GM13977 (cell line): ENCODE results near the gene BRI3BP.

Experiments
- DNase-seq: peaks from one replicate; pipeline ENCODE4 v3.0.0; 2012; ENCODE audit warnings: low spot score
- in situ Hi-C: fragments of 300-500 bp; cut with MboI; formaldehyde crosslinking; loops from one replicate; pipeline ENCODE4 v1.12.0; 2022; ENCODE audit warnings: low sequenced_read_pairs, low pct_unique_long_range_greater_than_20kb, mixed read lengths, inconsistent platforms; ENCODE audit not compliant: unreplicated experiment
- TF ChIP-seq, protein P1 (sequence below): IDR thresholded peaks from 2 replicates; pipeline ENCODE4 v1.5.1; 2012; ENCODE audit warnings: mild to moderate bottlenecking, control low read depth; ENCODE audit not compliant: insufficient read depth; ENCODE audit errors: extremely low read depth, missing control alignments

BRI3BP gene

DNA sequence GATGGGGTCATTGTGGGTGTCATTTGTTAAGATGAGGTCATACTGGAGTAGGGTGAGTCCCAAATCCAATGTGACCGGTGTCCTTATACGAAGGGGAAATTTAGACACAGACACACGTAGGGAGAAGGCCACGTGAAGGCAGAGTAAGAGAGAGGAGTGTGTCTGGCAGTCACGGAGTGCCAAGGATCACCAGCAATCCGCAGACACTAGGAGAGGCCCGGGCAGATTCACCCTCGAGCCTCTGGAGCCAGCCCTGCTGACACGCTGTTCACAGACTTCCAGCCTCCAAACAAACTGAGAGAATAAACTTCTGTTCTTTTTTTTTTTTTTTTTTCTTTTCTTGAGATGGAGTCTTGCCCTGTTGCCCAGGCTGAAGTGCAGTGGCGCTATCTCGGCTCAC lies 24.9 kb downstream of the BRI3BP start:
- no peak for DNase-seq
- in situ Hi-C loops = no loop called here
- TF ChIP-seq, protein P1, sequence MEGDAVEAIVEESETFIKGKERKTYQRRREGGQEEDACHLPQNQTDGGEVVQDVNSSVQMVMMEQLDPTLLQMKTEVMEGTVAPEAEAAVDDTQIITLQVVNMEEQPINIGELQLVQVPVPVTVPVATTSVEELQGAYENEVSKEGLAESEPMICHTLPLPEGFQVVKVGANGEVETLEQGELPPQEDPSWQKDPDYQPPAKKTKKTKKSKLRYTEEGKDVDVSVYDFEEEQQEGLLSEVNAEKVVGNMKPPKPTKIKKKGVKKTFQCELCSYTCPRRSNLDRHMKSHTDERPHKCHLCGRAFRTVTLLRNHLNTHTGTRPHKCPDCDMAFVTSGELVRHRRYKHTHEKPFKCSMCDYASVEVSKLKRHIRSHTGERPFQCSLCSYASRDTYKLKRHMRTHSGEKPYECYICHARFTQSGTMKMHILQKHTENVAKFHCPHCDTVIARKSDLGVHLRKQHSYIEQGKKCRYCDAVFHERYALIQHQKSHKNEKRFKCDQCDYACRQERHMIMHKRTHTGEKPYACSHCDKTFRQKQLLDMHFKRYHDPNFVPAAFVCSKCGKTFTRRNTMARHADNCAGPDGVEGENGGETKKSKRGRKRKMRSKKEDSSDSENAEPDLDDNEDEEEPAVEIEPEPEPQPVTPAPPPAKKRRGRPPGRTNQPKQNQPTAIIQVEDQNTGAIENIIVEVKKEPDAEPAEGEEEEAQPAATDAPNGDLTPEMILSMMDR = no peak

DNA sequence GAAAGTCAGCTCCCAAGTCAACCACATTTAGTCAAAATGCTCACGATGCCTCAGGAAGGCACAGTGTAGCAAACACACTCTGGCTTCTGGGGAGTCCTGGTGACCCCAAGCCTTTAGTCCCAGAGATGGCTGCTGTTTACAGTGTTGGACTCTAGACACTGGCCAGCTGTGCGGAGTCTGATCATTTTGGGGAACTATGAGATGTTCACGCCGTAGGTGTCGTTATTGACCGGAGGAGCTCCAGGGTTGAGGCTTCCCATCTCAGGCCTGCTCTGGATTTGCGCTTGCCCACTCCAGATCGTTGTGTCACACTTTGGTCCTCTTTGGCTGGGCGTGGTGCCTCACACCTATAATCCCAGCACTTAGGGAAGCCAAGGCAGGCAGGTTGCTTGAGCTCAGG lies 27.7 kb downstream of the BRI3BP start:
- TF ChIP-seq, protein P1 = no peak
- in situ Hi-C loops = no loop called here
- no peak for DNase-seq

DNA sequence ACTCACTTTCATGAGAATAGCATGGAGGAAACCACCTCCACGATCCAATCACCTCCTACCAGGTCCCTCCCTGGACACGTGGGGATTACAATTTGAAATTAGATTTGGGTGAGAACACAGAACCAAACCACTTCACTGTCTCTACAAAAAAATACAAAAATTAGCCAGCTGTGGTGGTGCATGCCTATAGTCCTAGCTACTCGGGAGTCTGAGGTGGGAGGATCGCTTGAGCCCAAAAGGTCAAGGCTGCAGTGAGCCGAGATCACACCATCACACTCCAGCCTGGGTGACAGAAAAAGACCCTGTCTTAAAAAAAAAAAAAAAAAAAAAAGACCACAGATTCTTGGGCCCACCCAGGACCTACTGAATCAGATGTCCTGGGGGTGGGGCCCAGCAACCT lies 28.3 kb downstream of the BRI3BP start:
- DNase-seq = no peak
- TF ChIP-seq, protein P1 = no peak
- in situ Hi-C loops = no loop called here

DNA sequence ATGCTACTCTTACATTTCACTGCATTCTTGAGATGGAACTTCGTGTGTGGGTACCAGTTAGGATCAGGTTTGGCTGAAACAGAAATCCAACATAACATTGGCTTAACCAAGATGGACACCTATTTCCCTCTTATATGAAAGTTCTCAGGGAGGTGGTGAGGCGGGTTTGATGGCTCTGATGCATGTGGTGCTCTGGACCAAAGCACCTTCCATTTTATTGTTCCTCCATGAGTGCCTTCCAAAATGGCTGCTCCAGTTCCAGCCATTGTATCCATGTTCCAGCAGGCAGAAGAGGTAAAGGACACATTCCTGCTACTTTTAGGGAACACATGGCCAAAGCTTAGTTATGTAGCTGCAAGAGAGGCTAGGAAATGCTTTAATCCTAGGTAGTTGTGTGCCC lies 29.6 kb downstream of the BRI3BP start:
- DNase-seq = no peak
- in situ Hi-C loops = no loop called here
- TF ChIP-seq, protein P1 = no peak

DNA sequence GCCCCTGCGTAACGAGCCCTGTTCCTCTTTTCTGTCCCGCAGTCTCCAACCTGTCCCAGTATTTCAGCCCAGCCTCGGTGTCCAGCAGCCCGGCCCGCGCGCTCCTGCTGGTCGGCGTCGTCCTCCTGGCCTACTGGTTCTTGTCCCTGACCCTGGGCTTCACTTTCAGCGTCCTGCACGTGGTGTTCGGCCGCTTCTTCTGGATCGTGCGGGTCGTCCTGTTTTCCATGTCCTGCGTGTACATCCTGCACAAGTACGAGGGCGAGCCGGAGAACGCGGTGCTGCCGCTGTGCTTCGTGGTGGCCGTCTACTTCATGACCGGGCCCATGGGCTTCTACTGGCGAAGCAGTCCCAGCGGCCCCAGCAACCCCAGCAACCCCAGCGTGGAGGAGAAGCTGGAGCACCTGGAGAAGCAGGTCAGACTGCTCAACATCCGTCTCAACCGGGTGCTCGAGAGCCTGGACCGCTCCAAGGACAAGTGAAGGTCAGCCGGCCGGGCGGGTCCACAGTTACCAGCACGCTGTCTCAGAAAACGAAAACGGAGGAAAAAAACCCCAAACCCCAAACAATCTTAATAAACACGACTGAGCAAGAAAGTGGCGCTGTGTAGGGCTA lies 31.6 kb downstream of the BRI3BP start:
- no peak for DNase-seq
- in situ Hi-C loops = no loop called here

DNA sequence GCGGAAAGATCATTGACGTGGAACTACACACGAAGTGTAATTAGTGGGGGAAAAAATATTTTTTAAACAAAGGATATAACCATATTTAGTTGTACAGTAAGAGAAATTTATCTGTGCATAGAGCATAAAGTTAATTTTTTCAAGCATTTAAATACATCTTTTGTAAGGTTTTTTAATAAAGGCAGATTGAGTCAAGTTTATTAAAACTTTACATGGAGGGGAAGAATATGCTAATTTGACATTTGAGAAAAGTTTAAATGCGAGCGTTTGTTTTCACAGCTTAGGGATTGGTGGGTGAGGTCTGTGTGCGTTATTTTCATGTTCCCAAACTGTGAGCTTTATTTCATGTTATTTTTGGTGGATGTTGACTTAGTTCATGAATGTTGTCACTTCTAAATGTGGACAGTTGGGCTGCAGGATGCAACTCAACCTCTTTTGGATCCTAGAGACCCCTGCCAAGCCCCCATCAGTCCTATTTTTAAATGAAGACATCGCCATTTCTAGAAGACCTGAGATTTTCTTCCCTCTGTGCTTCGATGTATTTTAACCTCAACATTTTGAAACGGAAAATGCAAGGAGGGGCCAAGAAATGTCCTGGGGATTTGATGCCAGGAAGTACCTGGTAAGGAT lies 32.3 kb downstream of the BRI3BP start:
- in situ Hi-C loops = no loop called here
- no peak for DNase-seq
- TF ChIP-seq, protein P1 = no peak

More for the DNA sequence above, 31.6 kb downstream of the BRI3BP start:
- TF ChIP-seq, protein P1 = no peak
